Cardiac muscle cell (in vitro differentiated cells and primary cell): ENCODE results near the gene DIAPH1. TPM values are rescaled to one million over a fixed set of nuclear protein-coding genes. Genes with fewer than 3 reads are reported as not detected.

ENCODE experiments used
- DNase-seq, 2 donors: peaks; one replicate each; pipeline versions ENCODE4 v3.0.0 to v3.0.0-alpha.2; 2010 to 2017; ENCODE audit warnings: low read depth in 1 of 2, low spot score in 1 of 2
- H3K27ac ChIP-seq: fragments of 200-600 bp; sonication (generic); 2 replicates; pipeline ENCODE4 v1.5.1; 2016
- H3K27me3 ChIP-seq: fragments of 200-600 bp; sonication (generic); 2 replicates; pipeline ENCODE4 v1.6.0; 2016; ENCODE audit warnings: control low read depth
- H3K36me3 ChIP-seq: fragments of 200-600 bp; sonication (generic); 2 replicates; pipeline ENCODE4 v1.5.1; 2016; ENCODE audit warnings: control low read depth
- H3K4me1 ChIP-seq: fragments of 200-600 bp; sonication (generic); 2 replicates; pipeline ENCODE4 v1.8.1; 2017; ENCODE audit warnings: low read depth, mild to moderate bottlenecking, mixed run types
- H3K4me3 ChIP-seq: fragments of 200-600 bp; sonication (generic); 2 replicates; pipeline ENCODE4 v1.5.1; 2016; ENCODE audit warnings: mild to moderate bottlenecking
- H3K9me3 ChIP-seq: fragments of 200-600 bp; sonication (generic); 2 replicates; pipeline ENCODE4 v1.5.1; 2017; ENCODE audit warnings: low read depth, mild to moderate bottlenecking, control low read depth
- polyA plus RNA-seq: library from polyadenylated mRNA; unstranded; fragments of >200 nt; fragmentation: Nextera tagmentation; extraction: Ambion mirVana; gene quantifications from 2 replicates; pipeline ENCODE4 v1.2.1, GENCODE V29; 2016
- total RNA-seq: library from RNA; depleted of rRNA; stranded (reverse); fragments of >200 nt; gene quantifications from 2 replicates; pipeline ENCODE4 v1.2.3, GENCODE V29; 2016
- TF ChIP-seq, protein P1 (sequence below): IDR thresholded peaks from 2 replicates; pipeline ENCODE4 v1.5.1; 2012; ENCODE audit warnings: low read depth, mild to moderate bottlenecking, low read length

DIAPH1 gene
- total and polyA plus RNA-seq, 2 experiments from 2014 or later, result 24.0 to 24.4 TPM

- peaks cover 23% of the 10 kb centered on the region for H3K36me3 ChIP-seq
- TF ChIP-seq, protein P1, sequence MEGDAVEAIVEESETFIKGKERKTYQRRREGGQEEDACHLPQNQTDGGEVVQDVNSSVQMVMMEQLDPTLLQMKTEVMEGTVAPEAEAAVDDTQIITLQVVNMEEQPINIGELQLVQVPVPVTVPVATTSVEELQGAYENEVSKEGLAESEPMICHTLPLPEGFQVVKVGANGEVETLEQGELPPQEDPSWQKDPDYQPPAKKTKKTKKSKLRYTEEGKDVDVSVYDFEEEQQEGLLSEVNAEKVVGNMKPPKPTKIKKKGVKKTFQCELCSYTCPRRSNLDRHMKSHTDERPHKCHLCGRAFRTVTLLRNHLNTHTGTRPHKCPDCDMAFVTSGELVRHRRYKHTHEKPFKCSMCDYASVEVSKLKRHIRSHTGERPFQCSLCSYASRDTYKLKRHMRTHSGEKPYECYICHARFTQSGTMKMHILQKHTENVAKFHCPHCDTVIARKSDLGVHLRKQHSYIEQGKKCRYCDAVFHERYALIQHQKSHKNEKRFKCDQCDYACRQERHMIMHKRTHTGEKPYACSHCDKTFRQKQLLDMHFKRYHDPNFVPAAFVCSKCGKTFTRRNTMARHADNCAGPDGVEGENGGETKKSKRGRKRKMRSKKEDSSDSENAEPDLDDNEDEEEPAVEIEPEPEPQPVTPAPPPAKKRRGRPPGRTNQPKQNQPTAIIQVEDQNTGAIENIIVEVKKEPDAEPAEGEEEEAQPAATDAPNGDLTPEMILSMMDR, result no peak
Measured at GRCh38 chr5:141630570-141631140, 11.9 kb upstream of the DIAPH1 start.

DNA sequence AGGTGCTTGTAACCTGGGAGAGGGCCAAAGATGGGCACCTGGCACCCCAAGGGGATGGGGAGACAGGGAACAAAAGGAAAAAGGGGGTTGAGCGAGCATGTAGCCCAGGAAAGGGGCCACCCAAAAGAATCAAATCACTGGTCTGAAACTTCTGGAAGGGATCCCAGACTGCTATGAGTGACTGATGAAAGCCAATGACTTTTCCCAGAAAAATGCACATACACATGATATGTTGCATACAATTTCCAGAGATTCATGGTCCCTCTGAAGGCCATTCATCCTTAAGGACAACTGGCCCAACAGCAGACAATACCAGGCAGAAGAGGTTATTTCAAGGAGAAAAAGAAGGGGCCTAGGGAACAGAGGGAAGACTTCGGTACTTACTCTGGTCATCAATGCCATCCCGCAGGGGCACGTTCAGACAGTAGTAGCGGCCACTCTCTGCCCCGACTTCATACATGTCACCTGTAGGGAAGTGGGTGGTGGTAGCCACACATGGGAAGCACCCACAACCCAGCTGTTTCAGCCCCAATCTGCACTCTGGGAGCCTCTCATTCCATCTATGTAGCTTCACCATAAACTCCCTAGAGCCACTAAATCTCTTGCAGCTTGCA lies 9.5 kb upstream of the DIAPH1 start:
- Histone ChIP-seq H3K36me3 (peaks cover 37% of the 10 kb centered on the region), H3K27ac (no peak overlapping the region), H3K27me3 (no peaks in the 10 kb centered on the region), H3K4me1 (no peaks in the 10 kb centered on the region), H3K9me3 (no peaks in the 10 kb centered on the region), H3K4me3 (no peak overlapping the region)
- TF ChIP-seq, protein P1, result no peak
- no peak for DNase-seq

More at GRCh38 chr5:141630570-141631140, 11.9 kb upstream of the DIAPH1 start:
- no peak overlapping the region for H3K4me3 ChIP-seq
- no peak overlapping the region for H3K27ac ChIP-seq
- no peak for DNase-seq
- no peaks in the 10 kb centered on the region for H3K4me1 ChIP-seq
- H3K9me3 ChIP-seq, result no peaks in the 10 kb centered on the region
- H3K27me3 ChIP-seq, result no peaks in the 10 kb centered on the region

DNA sequence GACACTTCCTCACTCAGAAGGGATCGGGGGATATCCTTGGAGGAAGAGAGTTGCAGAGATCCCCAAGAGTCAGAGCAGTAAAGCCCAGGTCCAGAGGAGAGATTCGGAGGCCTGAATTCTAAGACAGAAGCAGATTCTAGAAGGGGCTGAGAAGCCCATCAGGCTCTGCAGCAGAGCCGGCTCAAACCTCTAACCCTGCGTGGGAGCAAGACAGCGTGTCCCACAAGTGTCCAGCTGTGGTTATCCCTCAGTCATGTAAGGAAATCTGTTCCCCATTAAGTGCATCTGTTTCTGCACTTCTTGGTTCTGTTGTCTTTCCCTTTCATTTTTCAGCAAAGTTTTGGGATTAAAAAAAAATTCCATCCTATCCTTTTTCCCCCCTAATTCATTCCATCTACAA lies 4.8 kb upstream of the DIAPH1 start:
- Histone ChIP-seq H3K4me3 (no peak overlapping the region), H3K27ac (no peak overlapping the region), H3K4me1 (no peaks in the 10 kb centered on the region), H3K36me3 (peaks cover 42% of the 10 kb centered on the region), H3K27me3 (no peaks in the 10 kb centered on the region), H3K9me3 (no peaks in the 10 kb centered on the region)
- no peak for DNase-seq
- TF ChIP-seq, protein P1, result no peak

- Histone ChIP-seq H3K36me3 (peaks cover 38% of the 10 kb centered on the region), H3K27ac (no peak overlapping the region), H3K9me3 (no peaks in the 10 kb centered on the region), H3K4me1 (no peaks in the 10 kb centered on the region), H3K4me3 (no peak overlapping the region), H3K27me3 (no peaks in the 10 kb centered on the region)
- TF ChIP-seq, protein P1, result no peak
- DNase-seq, result no peak
Measured at GRCh38 chr5:141623186-141623585, 4.4 kb upstream of the DIAPH1 start.

- DNase-seq, result peak; percentile 47 to 63
- Histone ChIP-seq H3K27ac (peak overlapping the region; percentile 85), H3K9me3 (no peaks in the 10 kb centered on the region)
Measured at GRCh38 chr5:141618030-141618803, 583 bp downstream of the DIAPH1 start.

More at GRCh38 chr5:141618030-141618803, 583 bp downstream of the DIAPH1 start:
- TF ChIP-seq, protein P1, result no peak
- H3K4me3 ChIP-seq, result peak overlapping the region; percentile 75
- peaks cover 20% of the 10 kb centered on the region for H3K4me1 ChIP-seq
- H3K36me3 ChIP-seq, result peaks cover 7% of the 10 kb centered on the region
- H3K27me3 ChIP-seq, result no peaks in the 10 kb centered on the region
